Hepatocyte (in vitro differentiated cells): ENCODE measurements around the gene VPS72. TPM values are rescaled to one million over a fixed set of nuclear protein-coding genes. Genes with fewer than 3 reads are reported as not detected.
"Not testable (repeated sequence)": the region's sequence is repeated elsewhere in the genome, so short reads cannot be mapped to it uniquely, and the experiment has no call there.

ENCODE experiments used
- DNase-seq: peaks from one replicate; pipeline ENCODE4 v3.0.0-alpha.2; 2016; ENCODE audit warnings: low spot score
- H2AFZ ChIP-seq: fragments of 200-600 bp; sonication (generic); 2 replicates; pipeline ENCODE4 v1.6.0; 2016; ENCODE audit warnings: antibody characterized with exemption, mild to moderate bottlenecking
- H3K27ac ChIP-seq: fragments of 200-600 bp; sonication (generic); 2 replicates; pipeline ENCODE4 v1.5.1; 2016; ENCODE audit warnings: mild to moderate bottlenecking
- H3K27me3 ChIP-seq: fragments of 200-600 bp; sonication (generic); 2 replicates; pipeline ENCODE4 v1.6.1; 2016
- H3K36me3 ChIP-seq: fragments of 200-600 bp; sonication (generic); replicated peaks from 2 replicates; pipeline ENCODE4 v1.5.1; 2016; ENCODE audit warnings: low read depth; ENCODE audit not compliant: insufficient read depth
- H3K4me1 ChIP-seq: fragments of 200-600 bp; sonication (generic); 2 replicates; pipeline ENCODE4 v1.5.1; 2016; ENCODE audit warnings: mild to moderate bottlenecking, moderate library complexity; ENCODE audit not compliant: insufficient read depth
- H3K4me2 ChIP-seq: fragments of 200-600 bp; sonication (generic); 2 replicates; pipeline ENCODE4 v1.6.0; 2016
- H3K4me3 ChIP-seq: fragments of 200-600 bp; sonication (generic); 2 replicates; pipeline ENCODE4 v1.5.1; 2016; ENCODE audit warnings: mild to moderate bottlenecking
- H3K79me2 ChIP-seq: fragments of 200-600 bp; sonication (generic); 2 replicates; pipeline ENCODE4 v1.6.0; 2017; ENCODE audit warnings: mild to moderate bottlenecking
- H3K9me2 ChIP-seq: fragments of 200-600 bp; sonication (generic); replicated peaks from 2 replicates; pipeline ENCODE4 v1.6.0; 2017; ENCODE audit warnings: mild to moderate bottlenecking; ENCODE audit not compliant: insufficient read depth
- H3K9me3 ChIP-seq: fragments of 200-600 bp; sonication (generic); 2 replicates; pipeline ENCODE4 v1.5.1; 2016; ENCODE audit warnings: low read depth, mild to moderate bottlenecking
- H4K20me1 ChIP-seq: fragments of 200-600 bp; sonication (generic); 2 replicates; pipeline ENCODE4 v1.6.0; 2016; ENCODE audit warnings: mild to moderate bottlenecking; ENCODE audit not compliant: insufficient read depth, poor library complexity, severe bottlenecking
- CTCF ChIP-seq: fragments of 200-600 bp; sonication (generic); IDR thresholded peaks from 2 replicates; pipeline ENCODE4 v1.5.1; 2016; ENCODE audit warnings: antibody characterized with exemption, mild to moderate bottlenecking; ENCODE audit not compliant: poor library complexity
- EZH2 ChIP-seq: fragments of 200-600 bp; sonication (generic); IDR thresholded peaks from 2 replicates; pipeline ENCODE4 v1.6.1; 2016; ENCODE audit warnings: antibody characterized with exemption, mild to moderate bottlenecking, borderline replicate concordance
- EZH2phosphoT487 ChIP-seq: fragments of 200-600 bp; sonication (generic); IDR thresholded peaks from one replicate; pipeline ENCODE4 v1.6.1; 2018; ENCODE audit warnings: antibody characterized with exemption, mild to moderate bottlenecking, low read depth, moderate library complexity; ENCODE audit not compliant: unreplicated experiment, severe bottlenecking
- WGBS: methylation state at CpG from one replicate; pipeline ENCODE4 v1.1.6; 2016; ENCODE audit warnings: low lambda C conversion rate; ENCODE audit errors: missing lambda C conversion rate; 5-methylcytosine and 5-hydroxymethylcytosine counted together
- polyA plus RNA-seq: library from polyadenylated mRNA; unstranded; fragments of >200 nt; fragmentation: Nextera tagmentation; extraction: Ambion mirVana; gene quantifications from 2 replicates; pipeline ENCODE4 v1.2.1, GENCODE V29; 2016
- total RNA-seq: library from RNA; depleted of rRNA; stranded (reverse); fragments of >200 nt; gene quantifications from 2 replicates; pipeline ENCODE4 v1.2.3, GENCODE V29; 2014

VPS72 gene
- total and polyA plus RNA-seq, 2 experiments from 2014 or later: 48.1 to 52.2 TPM

DNA sequence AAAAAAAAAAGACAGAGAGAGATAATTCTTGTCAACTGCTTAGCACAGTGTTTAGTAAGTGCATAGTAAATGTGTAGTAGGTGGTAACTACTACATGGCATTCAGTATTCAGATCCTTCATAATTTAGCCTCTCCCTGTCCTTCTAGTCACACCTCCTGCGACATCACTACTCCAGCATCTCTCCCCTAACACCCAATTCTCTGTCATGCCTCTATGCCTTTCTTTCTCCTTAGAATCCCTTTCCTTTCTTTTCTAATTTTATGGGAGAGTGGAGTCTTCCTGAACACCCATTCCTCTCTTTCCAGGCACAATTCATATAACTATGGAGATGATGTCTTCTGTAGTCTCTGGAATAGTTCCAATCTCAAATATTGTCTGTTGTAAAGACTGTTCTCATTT, 3.9 kb upstream of the VPS72 start:
- TF ChIP-seq CTCF: no peak
- TF ChIP-seq EZH2phosphoT487: no peak
- no peak for TF ChIP-seq EZH2
- H3K9me2 ChIP-seq: no peaks in the 10 kb centered on the region
- 89% methylated on average over 1 of the region's 1 CpG for WGBS

DNA sequence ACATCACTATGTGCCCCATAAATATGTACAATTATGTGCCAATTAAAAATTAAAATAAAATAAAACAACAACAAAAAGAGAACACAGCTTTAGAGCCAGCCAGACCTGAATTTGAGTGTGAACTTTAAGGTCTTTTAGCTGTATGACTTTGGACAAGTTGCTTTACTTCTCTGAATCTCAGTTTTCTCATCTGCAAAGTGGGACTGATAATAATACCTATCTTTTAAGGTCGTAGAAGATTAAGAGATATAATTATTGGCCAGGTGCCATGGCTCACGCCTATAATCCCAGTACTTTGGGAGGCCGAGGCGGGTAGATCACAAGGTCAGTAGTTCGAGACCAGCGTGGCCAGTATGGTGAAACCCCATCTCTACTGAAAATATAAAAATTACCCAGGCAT, 3.3 kb upstream of the VPS72 start:
- Histone ChIP-seq H3K27me3 (no peaks in the 10 kb centered on the region), H3K9me2 (no peaks in the 10 kb centered on the region), H3K9me3 (no peaks in the 10 kb centered on the region), H2AFZ (no peak overlapping the region), H3K27ac (no peak overlapping the region), H3K36me3 (no peaks in the 10 kb centered on the region), H4K20me1 (no peaks in the 10 kb centered on the region), H3K4me3 (no peak overlapping the region), H3K79me2 (peaks cover 12% of the 10 kb centered on the region), H3K4me1 (peaks cover 10% of the 10 kb centered on the region), H3K4me2 (no peak overlapping the region)
- TF ChIP-seq EZH2phosphoT487 (no peak), CTCF (no peak), EZH2 (no peak)
- WGBS: 85% methylated on average over 6 of the region's 6 CpGs
- no peak for DNase-seq

More for the DNA sequence above, 3.9 kb upstream of the VPS72 start:
- Histone ChIP-seq H3K27ac (no peak overlapping the region), H3K4me3 (no peak overlapping the region), H3K4me2 (no peak overlapping the region), H3K79me2 (peaks cover 6% of the 10 kb centered on the region), H3K4me1 (peaks cover 5% of the 10 kb centered on the region), H4K20me1 (no peaks in the 10 kb centered on the region), H2AFZ (no peak overlapping the region), H3K9me3 (no peaks in the 10 kb centered on the region), H3K27me3 (no peaks in the 10 kb centered on the region), H3K36me3 (no peaks in the 10 kb centered on the region)
- no peak for DNase-seq

GRCh38 chr1:151192047-151192446, 2.0 kb upstream of the VPS72 start:
- no peak overlapping the region for H2AFZ ChIP-seq
- no peaks in the 10 kb centered on the region for H4K20me1 ChIP-seq
- H3K4me3 ChIP-seq: no peak overlapping the region
- no peaks in the 10 kb centered on the region for H3K9me2 ChIP-seq
- no peak overlapping the region for H3K4me2 ChIP-seq
- no peaks in the 10 kb centered on the region for H3K27me3 ChIP-seq
- DNase-seq: no peak
- no peak overlapping the region for H3K27ac ChIP-seq
- peaks cover 11% of the 10 kb centered on the region for H3K4me1 ChIP-seq
- no peaks in the 10 kb centered on the region for H3K36me3 ChIP-seq
- H3K9me3 ChIP-seq: no peaks in the 10 kb centered on the region
- TF ChIP-seq EZH2phosphoT487: no peak
- TF ChIP-seq CTCF: no peak
- TF ChIP-seq EZH2: no peak
- 74% methylated on average over 7 of the region's 7 CpGs for WGBS
- peaks cover 24% of the 10 kb centered on the region for H3K79me2 ChIP-seq

DNA sequence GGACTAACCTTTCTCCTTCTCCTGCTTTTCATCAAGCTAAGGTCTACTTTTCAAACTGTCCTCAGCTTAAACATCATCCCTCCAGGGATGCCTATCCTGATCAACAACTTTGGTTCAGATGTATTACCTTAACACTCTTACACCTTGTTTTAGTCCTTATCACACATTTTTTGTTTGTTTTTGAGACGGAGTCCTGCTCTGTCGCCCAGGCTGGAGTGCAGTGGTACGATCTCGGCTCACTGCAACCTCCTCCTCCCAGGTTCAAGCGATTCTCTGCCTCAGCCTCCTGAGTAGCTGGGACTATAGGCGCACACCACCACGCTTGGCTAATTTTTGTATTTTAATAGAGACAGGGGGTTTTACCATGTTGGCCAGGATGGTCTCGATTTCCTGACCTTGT, 1.3 kb downstream of the VPS72 start:
- not testable (repeated sequence) for H3K9me3 ChIP-seq, H3K36me3 ChIP-seq, H3K27me3 ChIP-seq, H2AFZ ChIP-seq, DNase-seq, H3K9me2 ChIP-seq, H4K20me1 ChIP-seq
- Histone ChIP-seq H3K79me2 (peaks cover 33% of the 10 kb centered on the region), H3K4me3 (peak overlapping the region; percentile 91), H3K27ac (peak overlapping the region; percentile 97), H3K4me2 (peak overlapping the region; percentile 83), H3K4me1 (peaks cover 11% of the 10 kb centered on the region)
- 77% methylated on average over 8 of the region's 8 CpGs for WGBS
